Endodermal cell (in vitro differentiated cells): ENCODE measurements around the gene IRF4. TPM values are rescaled to one million over a fixed set of nuclear protein-coding genes. Genes with fewer than 3 reads are reported as not detected.

ENCODE experiments used
- DNase-seq: peaks from one replicate; pipeline ENCODE4 v3.0.0-alpha.2; 2017
- H3K27ac ChIP-seq: 2 replicates; pipeline ENCODE4 v1.5.1; 2013; ENCODE audit warnings: mild to moderate bottlenecking, low read depth, low read length, moderate library complexity
- H3K27me3 ChIP-seq: 2 replicates; pipeline ENCODE4 v1.6.1; 2013; ENCODE audit warnings: mild to moderate bottlenecking, low read length, moderate library complexity; ENCODE audit not compliant: insufficient read depth, control insufficient read depth, poor library complexity, severe bottlenecking
- H3K36me3 ChIP-seq: 2 replicates; pipeline ENCODE4 v1.7.0; 2013; ENCODE audit warnings: mild to moderate bottlenecking, low read length, moderate library complexity; ENCODE audit not compliant: control insufficient read depth, insufficient read depth
- H3K4me1 ChIP-seq: one replicate; pipeline ENCODE4 v1.7.0; 2013; ENCODE audit warnings: low read length; ENCODE audit not compliant: control insufficient read depth, insufficient read depth
- H3K4me3 ChIP-seq: 2 replicates; pipeline ENCODE4 v1.5.1; 2013; ENCODE audit warnings: mild to moderate bottlenecking, low read length, moderate library complexity
- H3K9ac ChIP-seq: 2 replicates; pipeline ENCODE4 v1.6.1; 2013; ENCODE audit warnings: mild to moderate bottlenecking, low read length, moderate library complexity; ENCODE audit not compliant: poor library complexity, severe bottlenecking; ENCODE audit errors: extremely low read depth
- H3K9me3 ChIP-seq: 2 replicates; pipeline ENCODE4 v1.6.1; 2013; ENCODE audit warnings: mild to moderate bottlenecking, low read length, moderate library complexity; ENCODE audit not compliant: control insufficient read depth
- H3K27ac Mint-ChIP-seq: 2 replicates; pipeline ENCODE4 v1.8.0; 2020; ENCODE audit warnings: mixed read lengths
- H3K27me3 Mint-ChIP-seq: 2 replicates; pipeline ENCODE4 v1.8.0; 2021; ENCODE audit warnings: mild to moderate bottlenecking, mixed read lengths; ENCODE audit not compliant: insufficient read depth
- H3K36me3 Mint-ChIP-seq: 2 replicates; pipeline ENCODE4 v1.8.0; 2020; ENCODE audit warnings: low read depth, mixed read lengths
- H3K4me1 Mint-ChIP-seq: 2 replicates; pipeline ENCODE4 v1.8.0; 2020; ENCODE audit warnings: mixed read lengths
- H3K4me3 Mint-ChIP-seq: 2 replicates; pipeline ENCODE4 v1.8.0; 2020; ENCODE audit warnings: mild to moderate bottlenecking, moderate library complexity, mixed read lengths
- H3K9me3 Mint-ChIP-seq: 2 replicates; pipeline ENCODE4 v1.8.0; 2020; ENCODE audit warnings: mild to moderate bottlenecking, mixed read lengths
- CTCF ChIP-seq: fragments of 200-600 bp; sonication (generic); conservative IDR thresholded peaks from 2 replicates; pipeline ENCODE4 v1.5.0; 2021; ENCODE audit warnings: antibody characterized with exemption, mild to moderate bottlenecking
- WGBS, 2 experiments: methylation state at CpG; one replicate each; pipeline versions ENCODE4 v1.1.5 to v1.1.7; 2013; ENCODE audit warnings: missing lambda C conversion rate in 2 of 2, mixed read lengths in 1 of 2; ENCODE audit not compliant: insufficient coverage in 1 of 2, insufficient read length in 1 of 2; 5-methylcytosine and 5-hydroxymethylcytosine counted together
- total RNA-seq, 2 donors: library from RNA; stranded (reverse); fragmentation: NEBNext Ultra II Directional in 1 of 2; extraction: Animal tissue kit (Norgen Biotek cat#: 25700) in 1 of 2; gene quantifications; 2 replicates in 1 of 2; 3 replicates in 1 of 2; pipeline ENCODE4 v1.2.1, GENCODE V29; 2021

The IRF4 gene
- total RNA-seq, 2 donors from 2014 or later: not detected

- no peak overlapping the region for H3K4me3 ChIP-seq
- H3K9me3 ChIP-seq: no peaks in the 10 kb centered on the region
- no peak for TF ChIP-seq CTCF
- no peak for DNase-seq
- H3K9me3 Mint-ChIP-seq: peaks cover 99% of the 10 kb centered on the region
- WGBS, 2 experiments: 91 to 95% methylated on average over 27 of the region's 27 CpGs
- no peak overlapping the region for H3K27ac Mint-ChIP-seq
- H3K4me3 Mint-ChIP-seq: no peak overlapping the region
- H3K4me1 ChIP-seq: no peaks in the 10 kb centered on the region
- no peak overlapping the region for H3K27ac ChIP-seq
- H3K36me3 ChIP-seq: peaks cover 6% of the 10 kb centered on the region
- H3K4me1 Mint-ChIP-seq: peaks cover 9% of the 10 kb centered on the region
- peaks cover 31% of the 10 kb centered on the region for H3K36me3 Mint-ChIP-seq
- H3K27me3 Mint-ChIP-seq: no peaks in the 10 kb centered on the region
- no peaks in the 10 kb centered on the region for H3K27me3 ChIP-seq
- no peak overlapping the region for H3K9ac ChIP-seq
These were observed 43.3 kb upstream of the IRF4 start for GRCh38 chr6:347951-348859.

- no peak overlapping the region for H3K4me3 Mint-ChIP-seq
These were observed 42.6 kb upstream of the IRF4 start for GRCh38 chr6:348860-349396.

GRCh38 chr6:349491-349921 lies 42.0 kb upstream of the IRF4 start:
- no peak for TF ChIP-seq CTCF
- Mint-ChIP-seq H3K9me3 (peaks cover 99% of the 10 kb centered on the region), H3K4me1 (peaks cover 9% of the 10 kb centered on the region), H3K4me3 (no peak overlapping the region), H3K27me3 (no peaks in the 10 kb centered on the region), H3K27ac (no peak overlapping the region), H3K36me3 (peaks cover 30% of the 10 kb centered on the region)
- DNase-seq: no peak
- no peaks in the 10 kb centered on the region for H3K9me3 ChIP-seq
- H3K9ac ChIP-seq: no peak overlapping the region
- H3K4me1 ChIP-seq: no peaks in the 10 kb centered on the region
- peaks cover 6% of the 10 kb centered on the region for H3K36me3 ChIP-seq
- H3K27ac ChIP-seq: no peak overlapping the region
- 83% methylated on average over 4 to 6 of the region's 6 CpGs for WGBS, 2 experiments
- no peak overlapping the region for H3K4me3 ChIP-seq
- H3K27me3 ChIP-seq: no peaks in the 10 kb centered on the region

More at GRCh38 chr6:348860-349396, 42.6 kb upstream of the IRF4 start:
- H3K4me1 ChIP-seq: no peaks in the 10 kb centered on the region
- peaks cover 6% of the 10 kb centered on the region for H3K36me3 ChIP-seq
- no peak for TF ChIP-seq CTCF
- Mint-ChIP-seq H3K27ac (no peak overlapping the region), H3K36me3 (peaks cover 31% of the 10 kb centered on the region), H3K9me3 (peaks cover 99% of the 10 kb centered on the region), H3K27me3 (no peaks in the 10 kb centered on the region), H3K4me1 (peaks cover 9% of the 10 kb centered on the region)
- 90 to 93% methylated on average over 15 to 21 of the region's 21 CpGs for WGBS, 2 experiments
- H3K27me3 ChIP-seq: no peaks in the 10 kb centered on the region
- H3K27ac ChIP-seq: no peak overlapping the region
- DNase-seq: no peak
- no peak overlapping the region for H3K4me3 ChIP-seq
- H3K9me3 ChIP-seq: no peaks in the 10 kb centered on the region
- H3K9ac ChIP-seq: no peak overlapping the region
